Measurements from ENCODE around the gene ATP8A2.

DNA sequence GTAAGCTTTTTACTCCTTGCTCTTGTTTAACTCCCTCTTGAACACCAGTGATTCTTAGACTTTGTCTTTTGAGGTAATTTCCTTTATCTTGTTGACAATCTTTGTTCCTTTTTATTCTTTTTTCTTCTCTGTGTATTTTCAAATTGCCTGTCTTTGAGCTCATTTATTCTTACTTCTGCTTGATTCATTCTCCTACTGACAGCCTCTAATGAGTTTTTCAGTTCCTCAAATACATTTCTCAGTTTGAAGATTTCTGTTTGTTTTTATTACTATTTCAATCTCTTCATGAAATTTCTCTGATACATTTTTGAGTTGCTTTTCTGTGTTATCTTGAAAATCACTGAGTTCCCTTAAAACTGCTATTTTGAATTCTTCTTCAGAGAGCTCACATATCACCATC lies 154.1 kb downstream of the ATP8A2 start:
- TF ChIP-seq, protein P1, sequence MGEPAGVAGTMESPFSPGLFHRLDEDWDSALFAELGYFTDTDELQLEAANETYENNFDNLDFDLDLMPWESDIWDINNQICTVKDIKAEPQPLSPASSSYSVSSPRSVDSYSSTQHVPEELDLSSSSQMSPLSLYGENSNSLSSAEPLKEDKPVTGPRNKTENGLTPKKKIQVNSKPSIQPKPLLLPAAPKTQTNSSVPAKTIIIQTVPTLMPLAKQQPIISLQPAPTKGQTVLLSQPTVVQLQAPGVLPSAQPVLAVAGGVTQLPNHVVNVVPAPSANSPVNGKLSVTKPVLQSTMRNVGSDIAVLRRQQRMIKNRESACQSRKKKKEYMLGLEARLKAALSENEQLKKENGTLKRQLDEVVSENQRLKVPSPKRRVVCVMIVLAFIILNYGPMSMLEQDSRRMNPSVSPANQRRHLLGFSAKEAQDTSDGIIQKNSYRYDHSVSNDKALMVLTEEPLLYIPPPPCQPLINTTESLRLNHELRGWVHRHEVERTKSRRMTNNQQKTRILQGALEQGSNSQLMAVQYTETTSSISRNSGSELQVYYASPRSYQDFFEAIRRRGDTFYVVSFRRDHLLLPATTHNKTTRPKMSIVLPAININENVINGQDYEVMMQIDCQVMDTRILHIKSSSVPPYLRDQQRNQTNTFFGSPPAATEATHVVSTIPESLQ (CRISPR knock-in tag; IDR thresholded peaks at IDR 0.05): no peak
- TF ChIP-seq, protein P2, sequence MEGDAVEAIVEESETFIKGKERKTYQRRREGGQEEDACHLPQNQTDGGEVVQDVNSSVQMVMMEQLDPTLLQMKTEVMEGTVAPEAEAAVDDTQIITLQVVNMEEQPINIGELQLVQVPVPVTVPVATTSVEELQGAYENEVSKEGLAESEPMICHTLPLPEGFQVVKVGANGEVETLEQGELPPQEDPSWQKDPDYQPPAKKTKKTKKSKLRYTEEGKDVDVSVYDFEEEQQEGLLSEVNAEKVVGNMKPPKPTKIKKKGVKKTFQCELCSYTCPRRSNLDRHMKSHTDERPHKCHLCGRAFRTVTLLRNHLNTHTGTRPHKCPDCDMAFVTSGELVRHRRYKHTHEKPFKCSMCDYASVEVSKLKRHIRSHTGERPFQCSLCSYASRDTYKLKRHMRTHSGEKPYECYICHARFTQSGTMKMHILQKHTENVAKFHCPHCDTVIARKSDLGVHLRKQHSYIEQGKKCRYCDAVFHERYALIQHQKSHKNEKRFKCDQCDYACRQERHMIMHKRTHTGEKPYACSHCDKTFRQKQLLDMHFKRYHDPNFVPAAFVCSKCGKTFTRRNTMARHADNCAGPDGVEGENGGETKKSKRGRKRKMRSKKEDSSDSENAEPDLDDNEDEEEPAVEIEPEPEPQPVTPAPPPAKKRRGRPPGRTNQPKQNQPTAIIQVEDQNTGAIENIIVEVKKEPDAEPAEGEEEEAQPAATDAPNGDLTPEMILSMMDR (IDR thresholded peaks at IDR 0.05): no peak
- TF ChIP-seq, protein P3, sequence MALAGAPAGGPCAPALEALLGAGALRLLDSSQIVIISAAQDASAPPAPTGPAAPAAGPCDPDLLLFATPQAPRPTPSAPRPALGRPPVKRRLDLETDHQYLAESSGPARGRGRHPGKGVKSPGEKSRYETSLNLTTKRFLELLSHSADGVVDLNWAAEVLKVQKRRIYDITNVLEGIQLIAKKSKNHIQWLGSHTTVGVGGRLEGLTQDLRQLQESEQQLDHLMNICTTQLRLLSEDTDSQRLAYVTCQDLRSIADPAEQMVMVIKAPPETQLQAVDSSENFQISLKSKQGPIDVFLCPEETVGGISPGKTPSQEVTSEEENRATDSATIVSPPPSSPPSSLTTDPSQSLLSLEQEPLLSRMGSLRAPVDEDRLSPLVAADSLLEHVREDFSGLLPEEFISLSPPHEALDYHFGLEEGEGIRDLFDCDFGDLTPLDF (CRISPR knock-in tag; IDR thresholded peaks at IDR 0.05): no peak
- TF ChIP-seq SMAD4 (CRISPR knock-in tag; IDR thresholded peaks at IDR 0.05) (no peak), NFYB (CRISPR knock-in tag; conservative IDR thresholded peaks at IDR 0.05; ENCODE audit: low read depth) (no peak), SMAD3 (CRISPR knock-in tag; IDR thresholded peaks at IDR 0.05; ENCODE audit: borderline replicate concordance) (no peak), FOXP1 (CRISPR knock-in tag; IDR thresholded peaks at IDR 0.05; ENCODE audit: borderline replicate concordance) (no peak), ZNF138 (CRISPR knock-in tag; conservative IDR thresholded peaks at IDR 0.05) (no peak)
- TF ChIP-seq, protein P4, sequence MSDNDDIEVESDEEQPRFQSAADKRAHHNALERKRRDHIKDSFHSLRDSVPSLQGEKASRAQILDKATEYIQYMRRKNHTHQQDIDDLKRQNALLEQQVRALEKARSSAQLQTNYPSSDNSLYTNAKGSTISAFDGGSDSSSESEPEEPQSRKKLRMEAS (CRISPR knock-in tag; IDR thresholded peaks at IDR 0.05): no peak
- TF ChIP-seq, protein P5, sequence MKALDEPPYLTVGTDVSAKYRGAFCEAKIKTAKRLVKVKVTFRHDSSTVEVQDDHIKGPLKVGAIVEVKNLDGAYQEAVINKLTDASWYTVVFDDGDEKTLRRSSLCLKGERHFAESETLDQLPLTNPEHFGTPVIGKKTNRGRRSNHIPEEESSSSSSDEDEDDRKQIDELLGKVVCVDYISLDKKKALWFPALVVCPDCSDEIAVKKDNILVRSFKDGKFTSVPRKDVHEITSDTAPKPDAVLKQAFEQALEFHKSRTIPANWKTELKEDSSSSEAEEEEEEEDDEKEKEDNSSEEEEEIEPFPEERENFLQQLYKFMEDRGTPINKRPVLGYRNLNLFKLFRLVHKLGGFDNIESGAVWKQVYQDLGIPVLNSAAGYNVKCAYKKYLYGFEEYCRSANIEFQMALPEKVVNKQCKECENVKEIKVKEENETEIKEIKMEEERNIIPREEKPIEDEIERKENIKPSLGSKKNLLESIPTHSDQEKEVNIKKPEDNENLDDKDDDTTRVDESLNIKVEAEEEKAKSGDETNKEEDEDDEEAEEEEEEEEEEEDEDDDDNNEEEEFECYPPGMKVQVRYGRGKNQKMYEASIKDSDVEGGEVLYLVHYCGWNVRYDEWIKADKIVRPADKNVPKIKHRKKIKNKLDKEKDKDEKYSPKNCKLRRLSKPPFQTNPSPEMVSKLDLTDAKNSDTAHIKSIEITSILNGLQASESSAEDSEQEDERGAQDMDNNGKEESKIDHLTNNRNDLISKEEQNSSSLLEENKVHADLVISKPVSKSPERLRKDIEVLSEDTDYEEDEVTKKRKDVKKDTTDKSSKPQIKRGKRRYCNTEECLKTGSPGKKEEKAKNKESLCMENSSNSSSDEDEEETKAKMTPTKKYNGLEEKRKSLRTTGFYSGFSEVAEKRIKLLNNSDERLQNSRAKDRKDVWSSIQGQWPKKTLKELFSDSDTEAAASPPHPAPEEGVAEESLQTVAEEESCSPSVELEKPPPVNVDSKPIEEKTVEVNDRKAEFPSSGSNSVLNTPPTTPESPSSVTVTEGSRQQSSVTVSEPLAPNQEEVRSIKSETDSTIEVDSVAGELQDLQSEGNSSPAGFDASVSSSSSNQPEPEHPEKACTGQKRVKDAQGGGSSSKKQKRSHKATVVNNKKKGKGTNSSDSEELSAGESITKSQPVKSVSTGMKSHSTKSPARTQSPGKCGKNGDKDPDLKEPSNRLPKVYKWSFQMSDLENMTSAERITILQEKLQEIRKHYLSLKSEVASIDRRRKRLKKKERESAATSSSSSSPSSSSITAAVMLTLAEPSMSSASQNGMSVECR (CRISPR knock-in tag; IDR thresholded peaks at IDR 0.05; ENCODE audit: borderline replicate concordance): no peak

Data from WTC11 (cell line).